Right ventricle myocardium inferior (tissue), 1 donor: Measurements from ENCODE around the gene DROSHA. TPM values are rescaled to one million over a fixed set of nuclear protein-coding genes. Genes with fewer than 3 reads are reported as not detected.

Source experiments
- ATAC-seq: fragments of 200-7000 bp; cut with Tn5 transposase; one replicate; pipeline ENCODE4 v1.9.1; 2020; ENCODE audit warnings: mild to moderate bottlenecking, moderate library complexity
- DNase-seq: peaks from one replicate; pipeline ENCODE4 v3.0.0; 2021; ENCODE audit errors: missing footprints
- intact Hi-C: fragments of 100-400 bp; cut with DNase I; formaldehyde crosslinking; loops from one replicate; pipeline ENCODE4 v1.11.0; 2022
- total RNA-seq: library from RNA; stranded (reverse); fragmentation: NEBNext Ultra II Directional; extraction: Animal tissue kit (Norgen Biotek cat#: 25700); gene quantifications from one replicate; pipeline ENCODE4 v1.2.1, GENCODE V29; 2021
- donor health status: DM: no; HTN: yes; CAD: no; lungs with severe emphysema.

The DROSHA gene
- total RNA-seq, 1 donor from 2014 or later: 30.3 TPM

- intact Hi-C loops: no loop called here
- ATAC-seq (no peak), DNase-seq (no peak)
These were observed 98.7 kb downstream of the DROSHA start for GRCh38 chr5:31433229-31433628.

DNA sequence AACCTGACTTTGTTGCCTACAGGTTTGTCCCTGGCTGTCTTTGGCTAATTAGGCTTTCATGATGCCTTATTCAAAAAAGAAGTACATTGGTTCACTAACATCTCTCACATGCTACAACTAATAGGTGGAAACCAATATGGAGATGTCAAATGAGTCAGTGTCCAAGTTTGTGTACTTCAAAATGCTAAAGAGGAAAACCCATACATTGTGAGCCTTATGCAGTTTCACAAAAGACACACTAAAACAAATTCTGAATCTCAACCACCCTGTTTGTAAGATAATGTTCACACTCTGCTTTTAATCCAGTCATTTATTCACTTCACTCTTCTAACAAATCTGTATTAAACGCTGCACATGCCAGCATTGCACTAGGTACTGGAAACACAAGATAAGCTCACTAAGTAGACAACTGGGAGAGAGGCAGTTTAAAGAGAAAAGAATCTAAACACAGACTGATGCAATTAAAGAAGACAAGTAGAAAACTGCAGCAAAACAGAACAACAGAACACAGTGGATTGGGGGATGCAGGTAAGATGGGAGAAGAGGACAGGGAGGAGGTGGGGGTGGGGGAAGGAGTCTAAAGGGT is 104.1 kb downstream of the DROSHA start:
- DNase-seq (no peak), ATAC-seq (no peak)
- intact Hi-C loops: no loop called here

- DNase-seq (no peak), ATAC-seq (no peak)
- intact Hi-C loops: no loop called here
These were observed 104.7 kb downstream of the DROSHA start for GRCh38 chr5:31427013-31427723.

GRCh38 chr5:31421806-31422586 is 109.9 kb downstream of the DROSHA start:
- DNase-seq: no peak
- intact Hi-C loops: no loop called here

DNA sequence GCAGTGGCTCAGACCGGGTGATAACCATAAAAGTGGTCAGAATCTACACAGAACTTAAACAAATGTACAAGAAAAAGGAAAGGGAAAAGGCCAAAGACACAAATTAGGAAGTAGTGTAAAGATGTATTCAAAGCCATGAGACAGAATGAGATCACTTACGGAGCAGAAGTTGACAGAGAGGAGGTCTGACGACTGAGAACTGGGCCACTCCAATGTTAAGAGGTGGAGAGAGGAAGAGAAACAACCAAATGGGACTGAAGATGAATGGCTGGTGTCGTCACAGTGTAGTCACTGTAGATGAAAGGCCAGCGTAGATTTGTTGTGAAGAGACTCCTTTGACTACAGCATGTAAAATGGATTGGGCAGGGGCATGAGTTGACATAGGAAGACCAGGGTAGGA is 114.4 kb downstream of the DROSHA start:
- intact Hi-C loops: no loop called here
- ATAC-seq: no peak

More at GRCh38 chr5:31421806-31422586, 109.9 kb downstream of the DROSHA start:
- peak; percentile 34 for ATAC-seq

DNA sequence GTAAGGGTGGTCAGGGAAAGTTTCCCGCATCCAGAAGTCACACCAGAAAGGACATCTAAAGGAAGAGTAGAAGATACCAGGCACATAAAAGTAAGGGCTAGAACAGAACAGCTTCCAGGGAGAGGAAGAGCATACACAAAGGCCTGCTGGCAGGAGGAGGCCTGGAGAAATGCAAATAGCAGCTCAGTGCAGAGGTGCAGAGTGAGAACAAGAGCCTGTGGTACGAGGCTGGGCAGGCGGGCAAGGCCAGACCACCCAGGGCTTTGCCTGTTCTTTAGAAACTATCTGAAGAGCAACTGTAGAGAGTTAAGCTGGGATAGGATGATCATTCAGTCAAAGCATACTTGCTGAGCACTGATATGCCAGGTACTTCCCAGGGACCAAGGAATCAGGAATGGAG is 115.3 kb downstream of the DROSHA start:
- DNase-seq: no peak
- intact Hi-C loops: no loop called here

More for the DNA sequence above, 114.4 kb downstream of the DROSHA start:
- DNase-seq: no peak

GRCh38 chr5:31415960-31416359 is 115.9 kb downstream of the DROSHA start:
- intact Hi-C loops: no loop called here
- ATAC-seq (no peak), DNase-seq (no peak)

More for the DNA sequence above, 115.3 kb downstream of the DROSHA start:
- ATAC-seq: no peak

- intact Hi-C loops: no loop called here
- ATAC-seq (no peak), DNase-seq (no peak)
These were observed 116.6 kb downstream of the DROSHA start for GRCh38 chr5:31415009-31415923.

GRCh38 chr5:31413030-31413812 is 118.7 kb downstream of the DROSHA start:
- intact Hi-C loops: no loop called here
- ATAC-seq: peak; percentile 56
- no peak for DNase-seq

- ATAC-seq (no peak), DNase-seq (no peak)
- intact Hi-C loops: no loop called here
These were observed 119.6 kb downstream of the DROSHA start for GRCh38 chr5:31412324-31412723.

DNA sequence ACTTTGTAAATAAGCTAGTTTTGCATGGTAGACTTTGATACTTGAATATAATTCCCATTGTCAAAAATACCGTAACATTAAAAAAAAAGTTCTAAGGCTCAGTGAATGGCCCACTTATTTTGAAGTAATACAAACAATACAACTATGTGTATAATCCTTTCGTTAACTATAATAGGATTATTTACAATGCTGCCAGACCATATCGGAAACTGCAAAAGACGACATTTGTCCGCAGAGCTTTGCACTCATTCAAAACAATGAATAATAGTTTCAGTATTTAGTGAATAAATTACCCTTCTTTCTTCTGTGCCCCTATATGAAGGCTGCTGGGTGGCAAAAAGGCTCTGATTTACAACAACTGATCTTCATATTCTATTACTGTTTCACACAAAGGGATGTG is 121.8 kb downstream of the DROSHA start:
- ATAC-seq (no peak), DNase-seq (no peak)
- intact Hi-C loops: no loop called here

GRCh38 chr5:31408814-31409213 is 123.1 kb downstream of the DROSHA start:
- DNase-seq (no peak), ATAC-seq (peak; percentile 64)
- intact Hi-C loops: no loop called here

DNA sequence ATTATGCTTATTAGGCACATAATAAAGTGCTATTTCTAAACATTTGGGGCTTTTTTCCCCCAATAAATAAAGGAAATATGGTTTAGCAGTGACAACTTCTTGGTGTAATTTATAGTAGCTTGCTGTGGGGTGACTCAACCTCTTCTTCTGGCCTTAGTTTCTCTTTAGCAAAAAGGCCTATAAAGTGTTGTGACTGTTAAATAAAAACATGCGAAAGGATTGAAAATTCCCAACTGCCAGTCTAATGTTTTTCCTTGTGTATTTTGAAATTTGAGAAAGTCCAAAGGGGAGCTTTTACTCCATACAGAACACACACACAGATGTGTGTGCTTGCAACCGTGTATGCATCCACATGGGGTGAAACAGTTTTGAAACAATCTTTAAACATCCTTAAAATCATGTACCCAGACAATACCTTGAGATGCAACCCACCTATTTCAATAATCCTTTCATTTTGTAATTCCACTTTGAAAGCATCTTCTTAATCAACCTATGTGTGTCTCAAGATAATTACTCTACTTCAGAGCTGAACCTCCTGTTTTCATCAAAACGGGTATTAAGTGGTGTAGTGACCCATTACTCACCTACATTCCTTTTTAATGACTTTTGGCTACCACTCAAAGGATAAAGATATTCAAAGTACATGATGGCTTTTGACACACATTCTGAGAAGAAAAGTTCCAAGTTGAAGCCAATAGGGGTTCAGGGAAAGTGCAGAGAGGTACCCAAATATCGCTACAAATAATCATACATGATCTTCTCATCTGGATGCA is 123.8 kb downstream of the DROSHA start:
- intact Hi-C loops: no loop called here

DNA sequence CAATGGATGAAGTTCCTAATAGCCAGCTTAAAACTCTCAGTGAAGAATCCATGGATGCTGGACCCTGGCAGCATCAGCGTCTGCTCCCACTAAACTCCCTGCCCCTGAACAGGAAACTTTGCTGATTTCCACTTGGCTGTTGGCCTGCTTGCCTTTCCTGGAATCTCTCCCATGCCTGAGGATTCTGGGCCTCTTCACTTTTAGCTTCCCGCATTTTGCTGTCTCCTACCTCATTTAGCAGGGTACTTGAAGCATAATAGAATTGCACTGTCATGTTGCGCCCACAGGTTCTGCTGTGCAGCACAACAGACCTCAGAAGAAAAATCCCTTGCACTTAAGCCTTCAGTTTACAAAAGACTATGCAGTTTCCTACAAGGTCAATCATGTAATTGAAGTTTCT is 127.6 kb downstream of the DROSHA start:
- DNase-seq (no peak), ATAC-seq (no peak)
- intact Hi-C loops: no loop called here

More for the DNA sequence above, 123.8 kb downstream of the DROSHA start:
- DNase-seq (no peak), ATAC-seq (no peak)

- no peak for DNase-seq
- no peak for ATAC-seq
- intact Hi-C loops: no loop called here
These were observed 130.2 kb downstream of the DROSHA start for GRCh38 chr5:31401691-31402090.

DNA sequence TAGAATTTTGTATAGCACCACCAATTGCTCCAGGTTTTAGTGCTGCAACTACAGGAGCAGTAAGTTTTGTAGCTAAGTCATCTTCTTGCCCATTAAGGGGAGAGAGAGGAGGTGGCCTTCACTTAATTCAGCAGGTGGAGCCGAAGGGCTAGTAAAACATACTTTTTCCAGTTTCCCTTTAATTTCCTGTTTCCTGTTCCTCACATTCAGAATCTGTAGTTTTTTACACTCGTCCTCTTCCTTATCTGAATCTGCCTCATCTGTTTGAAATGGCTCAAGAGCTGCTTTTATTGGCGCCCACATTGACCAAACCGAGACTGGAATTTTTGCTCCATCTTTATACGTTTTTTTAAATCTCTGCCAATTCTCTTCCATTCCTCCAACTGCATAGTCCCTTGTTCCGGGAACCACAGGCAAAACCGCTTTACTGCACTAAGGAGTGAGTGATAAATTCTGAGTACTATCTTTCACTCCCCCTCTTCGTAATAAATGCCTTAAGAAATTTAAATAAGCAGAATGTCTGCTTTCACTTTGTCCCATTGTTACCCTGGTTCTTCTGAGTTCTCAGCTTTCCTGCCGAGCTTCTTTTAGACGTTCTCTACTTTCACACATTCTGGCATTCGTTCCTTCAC is 133.9 kb downstream of the DROSHA start:
- DNase-seq (no peak), ATAC-seq (no peak)
- intact Hi-C loops: no loop called here
